PC-9 (cell line): ENCODE data around the gene CUL1.

Experiments used
- EZH2 ChIP-seq: fragments of 200-600 bp; sonication (generic); IDR thresholded peaks from 2 replicates; pipeline ENCODE4 v1.8.0; 2017; ENCODE audit warnings: antibody characterized with exemption, low read depth
- TF ChIP-seq, protein P1 (sequence below): fragments of 200-600 bp; sonication (generic); conservative IDR thresholded peaks from 2 replicates; pipeline ENCODE4 v1.6.1; 2017; ENCODE audit warnings: mixed run types, antibody characterized with exemption, mild to moderate bottlenecking, moderate library complexity

DNA sequence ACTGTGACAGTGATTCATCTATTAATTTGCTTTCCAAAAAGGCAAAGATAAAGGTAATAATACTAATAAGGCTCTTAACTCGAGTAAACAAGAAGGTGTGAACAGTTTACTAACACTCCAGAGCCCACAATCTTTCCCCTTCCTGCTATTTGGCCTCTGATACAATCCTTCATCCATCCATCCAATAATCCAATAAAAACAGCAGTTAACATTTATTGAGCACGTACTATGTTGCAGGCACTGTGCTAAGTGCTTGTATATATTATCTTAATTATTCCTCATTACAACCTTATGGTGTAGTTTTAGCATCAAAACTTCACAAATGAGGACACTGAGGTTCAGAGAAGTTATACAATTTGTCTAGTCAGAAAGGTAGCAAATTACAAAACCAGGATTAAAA, 135.9 kb downstream of the CUL1 start:
- TF ChIP-seq, protein P1, sequence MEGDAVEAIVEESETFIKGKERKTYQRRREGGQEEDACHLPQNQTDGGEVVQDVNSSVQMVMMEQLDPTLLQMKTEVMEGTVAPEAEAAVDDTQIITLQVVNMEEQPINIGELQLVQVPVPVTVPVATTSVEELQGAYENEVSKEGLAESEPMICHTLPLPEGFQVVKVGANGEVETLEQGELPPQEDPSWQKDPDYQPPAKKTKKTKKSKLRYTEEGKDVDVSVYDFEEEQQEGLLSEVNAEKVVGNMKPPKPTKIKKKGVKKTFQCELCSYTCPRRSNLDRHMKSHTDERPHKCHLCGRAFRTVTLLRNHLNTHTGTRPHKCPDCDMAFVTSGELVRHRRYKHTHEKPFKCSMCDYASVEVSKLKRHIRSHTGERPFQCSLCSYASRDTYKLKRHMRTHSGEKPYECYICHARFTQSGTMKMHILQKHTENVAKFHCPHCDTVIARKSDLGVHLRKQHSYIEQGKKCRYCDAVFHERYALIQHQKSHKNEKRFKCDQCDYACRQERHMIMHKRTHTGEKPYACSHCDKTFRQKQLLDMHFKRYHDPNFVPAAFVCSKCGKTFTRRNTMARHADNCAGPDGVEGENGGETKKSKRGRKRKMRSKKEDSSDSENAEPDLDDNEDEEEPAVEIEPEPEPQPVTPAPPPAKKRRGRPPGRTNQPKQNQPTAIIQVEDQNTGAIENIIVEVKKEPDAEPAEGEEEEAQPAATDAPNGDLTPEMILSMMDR: no peak
- TF ChIP-seq EZH2: no peak
